Esophagus muscularis mucosa (tissue), 4 donors: ENCODE data around the gene ABHD12B.

Experiments used
- CTCF ChIP-seq, 3 experiments: fragments of 200-600 bp in 2 of 3; fragments of 450-650 bp in 1 of 3; sonication (generic) in 2 of 3; IDR thresholded peaks; one replicate each; pipeline ENCODE4 v1.5.1; 2017 to 2019; ENCODE audit warnings: antibody characterized with exemption in 3 of 3, mild to moderate bottlenecking in 2 of 3, moderate library complexity in 1 of 3
- EP300 ChIP-seq: sonication (generic); formaldehyde crosslinking; IDR thresholded peaks from one replicate; pipeline ENCODE4 v1.6.1; 2017; ENCODE audit warnings: antibody characterized with exemption
- POLR2A ChIP-seq: fragments of 450-650 bp; IDR thresholded peaks from one replicate; pipeline ENCODE4 v1.6.1; 2017; ENCODE audit warnings: antibody characterized with exemption, moderate library complexity, mild to moderate bottlenecking, low read depth
- POLR2AphosphoS5 ChIP-seq, 2 donors: sonication (generic); formaldehyde crosslinking; IDR thresholded peaks; one replicate each; pipeline ENCODE4 v1.6.1; 2017; ENCODE audit warnings: antibody characterized with exemption in 2 of 2

- TF ChIP-seq POLR2A = no peak
- TF ChIP-seq CTCF (IDR thresholded peaks at IDR 0.05) = no peak
- TF ChIP-seq EP300 = no peak
- TF ChIP-seq POLR2AphosphoS5 (IDR thresholded peaks at IDR 0.05) = no peak
Observed at GRCh38 chr14:50874757-50875156, 2.9 kb downstream of the ABHD12B start.
